Measurements from ENCODE around the gene MBIP.

The MBIP gene, protein sequence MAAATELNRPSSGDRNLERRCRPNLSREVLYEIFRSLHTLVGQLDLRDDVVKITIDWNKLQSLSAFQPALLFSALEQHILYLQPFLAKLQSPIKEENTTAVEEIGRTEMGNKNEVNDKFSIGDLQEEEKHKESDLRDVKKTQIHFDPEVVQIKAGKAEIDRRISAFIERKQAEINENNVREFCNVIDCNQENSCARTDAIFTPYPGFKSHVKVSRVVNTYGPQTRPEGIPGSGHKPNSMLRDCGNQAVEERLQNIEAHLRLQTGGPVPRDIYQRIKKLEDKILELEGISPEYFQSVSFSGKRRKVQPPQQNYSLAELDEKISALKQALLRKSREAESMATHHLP

GRCh38 chr14:36320200-36320896 lies at the start of gene MBIP:
Gene MBIP, minus strand, starts transcription at chr14:36320637. Its CDS starts 49 bp downstream, at chr14:36320588.
- TF ChIP-seq CTCF (IDR thresholded peaks at IDR 0.05; ENCODE audit: low read length, missing control alignments): no peak
- peak within 1 kb of the TSS; percentile 93 for H3K4me3 ChIP-seq (replicated peaks; ENCODE audit: low read depth, low read length)
- peak; percentile 98 for DNase-seq (ENCODE audit: low read depth)

DNA sequence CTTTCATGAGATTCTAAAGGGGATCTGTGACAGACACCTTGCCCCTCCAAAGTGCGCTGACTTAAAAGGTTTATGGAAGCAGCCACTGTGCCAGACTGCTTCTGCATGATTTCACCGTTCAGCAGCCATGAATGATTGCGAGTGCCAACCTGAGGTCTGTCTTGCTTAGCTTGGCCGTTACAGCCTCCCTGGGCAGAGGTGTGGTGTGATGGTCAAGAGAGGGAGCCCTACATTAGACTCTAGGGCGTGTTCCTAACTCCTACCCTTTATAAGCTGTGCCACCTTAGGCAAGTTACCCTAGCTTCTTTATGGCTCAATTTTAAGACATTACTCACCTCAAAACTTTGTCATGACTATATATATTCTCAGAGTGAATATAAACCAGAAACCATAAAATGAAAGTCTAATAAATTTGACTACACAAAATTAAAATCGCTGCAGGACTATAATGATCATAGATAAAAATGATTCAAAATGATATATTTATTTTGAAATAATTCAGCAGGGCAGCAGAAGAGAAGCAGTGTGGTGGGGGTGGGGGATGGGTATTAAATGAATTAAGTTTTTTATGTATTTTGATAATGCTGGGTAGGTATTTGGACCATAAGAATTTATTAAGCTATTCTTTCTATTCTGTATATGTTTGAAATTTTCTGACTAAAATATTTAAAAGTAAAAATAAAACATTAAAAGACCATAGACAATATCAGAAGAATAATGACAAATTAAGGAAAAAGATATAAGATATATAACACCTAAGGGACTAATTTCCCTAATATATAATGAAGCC lies 47.7 kb upstream of the MBIP start:
- no peak for TF ChIP-seq CTCF (IDR thresholded peaks at IDR 0.05; ENCODE audit: low read length, missing control alignments)
- DNase-seq (ENCODE audit: low read depth): no peak
- H3K4me3 ChIP-seq (replicated peaks; ENCODE audit: low read depth, low read length): no peak overlapping the region

GRCh38 chr14:36365766-36366165 lies 45.3 kb upstream of the MBIP start:
- H3K4me3 ChIP-seq (replicated peaks; ENCODE audit: low read depth, low read length): no peak overlapping the region
- no peak for DNase-seq (ENCODE audit: low read depth)
- no peak for TF ChIP-seq CTCF (IDR thresholded peaks at IDR 0.05; ENCODE audit: low read length, missing control alignments)

- no peak for TF ChIP-seq CTCF (IDR thresholded peaks at IDR 0.05; ENCODE audit: low read length, missing control alignments)
- no peak overlapping the region for H3K4me3 ChIP-seq (replicated peaks; ENCODE audit: low read depth, low read length)
- peak; percentile 1 for DNase-seq (ENCODE audit: low read depth)
Measured at GRCh38 chr14:36363704-36364103, 43.3 kb upstream of the MBIP start.

DNA sequence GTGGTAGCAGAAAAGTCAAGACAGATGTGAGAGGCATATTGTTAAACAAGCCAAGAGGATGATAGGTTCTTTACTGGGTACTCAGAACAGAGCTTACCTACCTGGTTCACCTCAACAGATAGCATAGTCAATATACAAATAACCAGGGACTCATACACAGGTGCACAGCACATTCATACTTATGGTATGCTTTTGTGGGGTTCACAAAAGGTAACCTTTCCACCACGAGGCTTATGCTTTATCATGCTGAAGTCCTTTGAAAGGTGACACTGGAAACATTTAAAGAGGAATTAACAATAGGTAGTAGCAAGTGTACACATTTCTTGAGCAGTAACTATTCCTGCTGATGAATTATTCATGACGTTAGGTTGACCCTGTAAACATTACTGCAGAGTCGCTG lies 42.2 kb upstream of the MBIP start:
- no peak for DNase-seq (ENCODE audit: low read depth)
- no peak for TF ChIP-seq CTCF (IDR thresholded peaks at IDR 0.05; ENCODE audit: low read length, missing control alignments)
- H3K4me3 ChIP-seq (replicated peaks; ENCODE audit: low read depth, low read length): no peak overlapping the region

- H3K4me3 ChIP-seq (replicated peaks; ENCODE audit: low read depth, low read length): no peak overlapping the region
- TF ChIP-seq CTCF (IDR thresholded peaks at IDR 0.05; ENCODE audit: low read length, missing control alignments): no peak
- no peak for DNase-seq (ENCODE audit: low read depth)
Measured at GRCh38 chr14:36361210-36361853, 40.9 kb upstream of the MBIP start.
